HEK293 (cell line): ENCODE data around the gene TRAF2.

ENCODE experiments used
- CTCF ChIP-seq: fragments of 450-650 bp; formaldehyde crosslinking; IDR thresholded peaks from 2 replicates; pipeline ENCODE4 v1.5.1; 2016; ENCODE audit warnings: missing biosample characterization, missing genetic modification characterization
- SP2 ChIP-seq: fragments of 450-650 bp; formaldehyde crosslinking; IDR thresholded peaks from 2 replicates; pipeline ENCODE4 v1.5.1; 2016; ENCODE audit warnings: missing biosample characterization, missing genetic modification characterization
- SP3 ChIP-seq: fragments of 450-650 bp; formaldehyde crosslinking; IDR thresholded peaks from 2 replicates; pipeline ENCODE4 v1.5.1; 2016; ENCODE audit warnings: missing biosample characterization, missing genetic modification characterization
- YY1 ChIP-seq: fragments of 450-650 bp; formaldehyde crosslinking; IDR thresholded peaks from 2 replicates; pipeline ENCODE4 v1.5.1; 2018; ENCODE audit warnings: missing biosample characterization, missing genetic modification characterization
- ZBTB1 ChIP-seq: fragments of 450-650 bp; formaldehyde crosslinking; IDR thresholded peaks from 2 replicates; pipeline ENCODE4 v1.5.1; 2016; ENCODE audit warnings: missing biosample characterization, missing genetic modification characterization
- ZBTB11 ChIP-seq: fragments of 450-650 bp; formaldehyde crosslinking; conservative IDR thresholded peaks from 2 replicates; pipeline ENCODE4 v1.5.1; 2016; ENCODE audit warnings: low read depth, missing biosample characterization, missing genetic modification characterization
- ZNF223 ChIP-seq: fragments of 450-650 bp; formaldehyde crosslinking; IDR thresholded peaks from 2 replicates; pipeline ENCODE4 v1.5.1; 2016; ENCODE audit warnings: missing biosample characterization, missing genetic modification characterization
- ZNF239 ChIP-seq: fragments of 450-650 bp; formaldehyde crosslinking; IDR thresholded peaks from 2 replicates; pipeline ENCODE4 v1.5.1; 2016; ENCODE audit warnings: missing biosample characterization, missing genetic modification characterization
- ZNF37A ChIP-seq: fragments of 450-650 bp; IDR thresholded peaks from 2 replicates; pipeline ENCODE4 v1.5.1; 2018; ENCODE audit warnings: missing biosample characterization, missing genetic modification characterization
- ZNF391 ChIP-seq: fragments of 450-650 bp; formaldehyde crosslinking; IDR thresholded peaks from 2 replicates; pipeline ENCODE4 v1.5.1; 2016; ENCODE audit warnings: low read depth, missing biosample characterization, missing genetic modification characterization, borderline replicate concordance
- ZNF830 ChIP-seq: fragments of 450-650 bp; IDR thresholded peaks from 2 replicates; pipeline ENCODE4 v1.5.0; 2018; ENCODE audit warnings: missing biosample characterization, missing genetic modification characterization, low read depth, mild to moderate bottlenecking, moderate library complexity
- TF ChIP-seq, protein P1 (sequence below): fragments of 450-650 bp; formaldehyde crosslinking; IDR thresholded peaks from 2 replicates; pipeline ENCODE4 v1.5.1; 2016; ENCODE audit warnings: missing biosample characterization, missing genetic modification characterization, borderline replicate concordance
- TF ChIP-seq, protein P2 (sequence below): fragments of 450-650 bp; formaldehyde crosslinking; IDR thresholded peaks from 2 replicates; pipeline ENCODE4 v1.5.1; 2016; ENCODE audit warnings: missing biosample characterization, missing genetic modification characterization
- TF ChIP-seq, protein P3 (sequence below): fragments of 450-650 bp; formaldehyde crosslinking; IDR thresholded peaks from 2 replicates; pipeline ENCODE4 v1.5.1; 2017; ENCODE audit warnings: missing biosample characterization, missing genetic modification characterization

GRCh38 chr9:136861874-136862457 is 24.4 kb upstream of the TRAF2 start:
- TF ChIP-seq YY1 (tag by site-specific recombination) (no peak), ZNF391 (tag by site-specific recombination) (no peak), ZNF239 (tag by site-specific recombination) (no peak), ZBTB11 (tag by site-specific recombination) (no peak), CTCF (tag by site-specific recombination) (no peak), SP3 (tag by site-specific recombination) (no peak), SP2 (no peak), ZNF830 (tag by site-specific recombination) (no peak), ZNF223 (tag by site-specific recombination) (no peak), ZNF37A (tag by site-specific recombination) (no peak), ZBTB1 (tag by site-specific recombination) (no peak)
- TF ChIP-seq, protein P1, sequence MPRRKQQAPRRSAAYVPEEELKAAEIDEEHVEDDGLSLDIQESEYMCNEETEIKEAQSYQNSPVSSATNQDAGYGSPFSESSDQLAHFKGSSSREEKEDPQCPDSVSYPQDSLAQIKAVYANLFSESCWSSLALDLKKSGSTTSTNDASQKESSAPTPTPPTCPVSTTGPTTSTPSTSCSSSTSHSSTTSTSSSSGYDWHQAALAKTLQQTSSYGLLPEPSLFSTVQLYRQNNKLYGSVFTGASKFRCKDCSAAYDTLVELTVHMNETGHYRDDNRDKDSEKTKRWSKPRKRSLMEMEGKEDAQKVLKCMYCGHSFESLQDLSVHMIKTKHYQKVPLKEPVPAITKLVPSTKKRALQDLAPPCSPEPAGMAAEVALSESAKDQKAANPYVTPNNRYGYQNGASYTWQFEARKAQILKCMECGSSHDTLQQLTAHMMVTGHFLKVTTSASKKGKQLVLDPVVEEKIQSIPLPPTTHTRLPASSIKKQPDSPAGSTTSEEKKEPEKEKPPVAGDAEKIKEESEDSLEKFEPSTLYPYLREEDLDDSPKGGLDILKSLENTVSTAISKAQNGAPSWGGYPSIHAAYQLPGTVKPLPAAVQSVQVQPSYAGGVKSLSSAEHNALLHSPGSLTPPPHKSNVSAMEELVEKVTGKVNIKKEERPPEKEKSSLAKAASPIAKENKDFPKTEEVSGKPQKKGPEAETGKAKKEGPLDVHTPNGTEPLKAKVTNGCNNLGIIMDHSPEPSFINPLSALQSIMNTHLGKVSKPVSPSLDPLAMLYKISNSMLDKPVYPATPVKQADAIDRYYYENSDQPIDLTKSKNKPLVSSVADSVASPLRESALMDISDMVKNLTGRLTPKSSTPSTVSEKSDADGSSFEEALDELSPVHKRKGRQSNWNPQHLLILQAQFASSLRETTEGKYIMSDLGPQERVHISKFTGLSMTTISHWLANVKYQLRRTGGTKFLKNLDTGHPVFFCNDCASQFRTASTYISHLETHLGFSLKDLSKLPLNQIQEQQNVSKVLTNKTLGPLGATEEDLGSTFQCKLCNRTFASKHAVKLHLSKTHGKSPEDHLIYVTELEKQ, result no peak
- TF ChIP-seq, protein P2, sequence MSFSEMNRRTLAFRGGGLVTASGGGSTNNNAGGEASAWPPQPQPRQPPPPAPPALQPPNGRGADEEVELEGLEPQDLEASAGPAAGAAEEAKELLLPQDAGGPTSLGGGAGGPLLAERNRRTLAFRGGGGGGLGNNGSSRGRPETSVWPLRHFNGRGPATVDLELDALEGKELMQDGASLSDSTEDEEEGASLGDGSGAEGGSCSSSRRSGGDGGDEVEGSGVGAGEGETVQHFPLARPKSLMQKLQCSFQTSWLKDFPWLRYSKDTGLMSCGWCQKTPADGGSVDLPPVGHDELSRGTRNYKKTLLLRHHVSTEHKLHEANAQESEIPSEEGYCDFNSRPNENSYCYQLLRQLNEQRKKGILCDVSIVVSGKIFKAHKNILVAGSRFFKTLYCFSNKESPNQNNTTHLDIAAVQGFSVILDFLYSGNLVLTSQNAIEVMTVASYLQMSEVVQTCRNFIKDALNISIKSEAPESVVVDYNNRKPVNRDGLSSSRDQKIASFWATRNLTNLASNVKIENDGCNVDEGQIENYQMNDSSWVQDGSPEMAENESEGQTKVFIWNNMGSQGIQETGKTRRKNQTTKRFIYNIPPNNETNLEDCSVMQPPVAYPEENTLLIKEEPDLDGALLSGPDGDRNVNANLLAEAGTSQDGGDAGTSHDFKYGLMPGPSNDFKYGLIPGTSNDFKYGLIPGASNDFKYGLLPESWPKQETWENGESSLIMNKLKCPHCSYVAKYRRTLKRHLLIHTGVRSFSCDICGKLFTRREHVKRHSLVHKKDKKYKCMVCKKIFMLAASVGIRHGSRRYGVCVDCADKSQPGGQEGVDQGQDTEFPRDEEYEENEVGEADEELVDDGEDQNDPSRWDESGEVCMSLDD (tag by site-specific recombination), result no peak
- TF ChIP-seq, protein P3, sequence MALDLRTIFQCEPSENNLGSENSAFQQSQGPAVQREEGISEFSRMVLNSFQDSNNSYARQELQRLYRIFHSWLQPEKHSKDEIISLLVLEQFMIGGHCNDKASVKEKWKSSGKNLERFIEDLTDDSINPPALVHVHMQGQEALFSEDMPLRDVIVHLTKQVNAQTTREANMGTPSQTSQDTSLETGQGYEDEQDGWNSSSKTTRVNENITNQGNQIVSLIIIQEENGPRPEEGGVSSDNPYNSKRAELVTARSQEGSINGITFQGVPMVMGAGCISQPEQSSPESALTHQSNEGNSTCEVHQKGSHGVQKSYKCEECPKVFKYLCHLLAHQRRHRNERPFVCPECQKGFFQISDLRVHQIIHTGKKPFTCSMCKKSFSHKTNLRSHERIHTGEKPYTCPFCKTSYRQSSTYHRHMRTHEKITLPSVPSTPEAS (tag by site-specific recombination), result no peak
